HepG2 (cell line): ENCODE data around the gene NEK5. TPM values are rescaled to one million over a fixed set of nuclear protein-coding genes. Genes with fewer than 3 reads are reported as not detected.

Experiments used
- ATAC-seq: fragments of 200-7000 bp; cut with Tn5 transposase; 3 replicates; pipeline ENCODE4 v1.9.1; 2020; ENCODE audit warnings: mild to moderate bottlenecking, moderate library complexity
- BruUV-seq: library from RNA; stranded (reverse); fragments of 400-500 nt; replicated peaks from 2 replicates; lab custom pipeline; 2021; lab: Mats Ljungman, UMichigan
- CTCF ChIA-PET: fragments of 300-600 bp; formaldehyde crosslinking; extraction: SDS; loops from one replicate; lab custom pipeline; 2021; ENCODE audit warnings: low total read pairs, inconsistent platforms, low intra/inter-chr PET ratio; lab: Yijun Ruan, JAX
- POLR2A ChIA-PET: fragments of 350-600 bp; sonication (Branson Sonifier 250); formaldehyde crosslinking; loops from one replicate; lab custom pipeline; 2020; ENCODE audit warnings: antibody characterized with exemption, inconsistent platforms; lab: Yijun Ruan, JAX
- DNase-seq: peaks from one replicate; pipeline ENCODE4 v3.0.0-alpha.2; 2015; ENCODE audit warnings: low spot score
- FAIRE-seq: peaks from 3 replicates; lab custom pipeline; 2011; peaks lifted over from hg19 to GRCh38; lab: Jason Lieb, UNC
- H2AFZ ChIP-seq: one replicate; pipeline ENCODE4 v1.6.1; 2011; ENCODE audit warnings: low read length, inconsistent platforms
- H3K27ac ChIP-seq: fragments of 300-600 bp; 3 replicates; pipeline ENCODE4 v1.8.0; 2011; ENCODE audit warnings: mixed run types, mild to moderate bottlenecking, mixed read lengths, low read length, inconsistent platforms; ENCODE audit not compliant: insufficient read depth; ENCODE audit errors: extremely low read length
- H3K27me3 ChIP-seq, 2 experiments: fragments of 200-600 bp in 1 of 2; 2 replicates in 1 of 2; 3 replicates in 1 of 2; pipeline versions ENCODE4 v1.6.0 to v1.8.0; 2011; ENCODE audit warnings: low read length in 2 of 2, mild to moderate bottlenecking in 2 of 2, moderate library complexity in 2 of 2, inconsistent platforms in 1 of 2; ENCODE audit not compliant: insufficient read depth in 2 of 2, control insufficient read depth in 1 of 2
- H3K36me3 ChIP-seq, 2 experiments: fragments of 200-600 bp in 1 of 2; replicated peaks in 1 of 2; 2 replicates in 1 of 2; 3 replicates in 1 of 2; pipeline versions ENCODE4 v1.5.1 to v1.8.0; 2011; ENCODE audit warnings: low read length in 2 of 2, inconsistent platforms in 1 of 2; ENCODE audit not compliant: insufficient read depth in 2 of 2, control insufficient read depth in 1 of 2
- H3K4me1 ChIP-seq: 2 replicates; pipeline ENCODE4 v1.5.1; 2012; ENCODE audit warnings: low read length, inconsistent platforms; ENCODE audit not compliant: insufficient read depth
- H3K4me2 ChIP-seq: 2 replicates; pipeline ENCODE4 v1.6.0; 2011; ENCODE audit warnings: low read depth, low read length, inconsistent platforms
- H3K4me3 ChIP-seq, 3 experiments: fragments of 200-600 bp in 1 of 3; sonication (generic), shearing (Covaris generic) in 1 of 3; replicated peaks in 1 of 3; 2 replicates each; pipeline ENCODE4 v1.5.1; 2011 to 2016; ENCODE audit warnings: low read length in 3 of 3, inconsistent platforms in 2 of 3, low read depth in 2 of 3, mild to moderate bottlenecking in 2 of 3, control low read depth in 1 of 3, mixed read lengths in 1 of 3; ENCODE audit not compliant: insufficient read depth in 1 of 3
- H3K79me2 ChIP-seq: one replicate; pipeline ENCODE4 v1.6.1; 2011; ENCODE audit warnings: low read length, inconsistent platforms; ENCODE audit not compliant: insufficient read depth
- H3K9ac ChIP-seq: 2 replicates; pipeline ENCODE4 v1.6.0; 2011; ENCODE audit warnings: mild to moderate bottlenecking, low read depth, low read length, inconsistent platforms; ENCODE audit not compliant: insufficient read depth
- H3K9me3 ChIP-seq: 2 replicates; pipeline ENCODE4 v1.5.1; 2012; ENCODE audit warnings: mild to moderate bottlenecking, low read length
- H4K20me1 ChIP-seq: 2 replicates; pipeline ENCODE4 v1.6.0; 2011; ENCODE audit warnings: inconsistent platforms, mild to moderate bottlenecking, low read length, moderate library complexity; ENCODE audit not compliant: insufficient read depth
- ELK4 ChIP-seq: sonication (generic); formaldehyde crosslinking; IDR thresholded peaks from 2 replicates; pipeline ENCODE4 v1.9.0; 2021; ENCODE audit warnings: missing genetic modification reagents, borderline replicate concordance
- GMEB1 ChIP-seq: sonication (generic); formaldehyde crosslinking; IDR thresholded peaks from 2 replicates; pipeline ENCODE4 v1.5.1; 2020; ENCODE audit warnings: missing genetic modification reagents, mild to moderate bottlenecking, borderline replicate concordance
- NCOR1 ChIP-seq: fragments of 200-600 bp; sonication (generic); IDR thresholded peaks from 2 replicates; pipeline ENCODE4 v1.7.0; 2017; ENCODE audit warnings: antibody characterized with exemption, low read length, borderline replicate concordance
- RBAK ChIP-seq: sonication (generic); formaldehyde crosslinking; IDR thresholded peaks from 2 replicates; pipeline ENCODE4 v1.5.1; 2020; ENCODE audit warnings: mild to moderate bottlenecking, missing genetic modification reagents
- ZBTB3 ChIP-seq: sonication (generic); formaldehyde crosslinking; IDR thresholded peaks from 2 replicates; pipeline ENCODE4 v1.4.0; 2020; ENCODE audit warnings: low read depth, mild to moderate bottlenecking, moderate library complexity, missing genetic modification reagents, borderline replicate concordance
- ZC3H4 ChIP-seq: sonication (generic); formaldehyde crosslinking; IDR thresholded peaks from 2 replicates; pipeline ENCODE4 v1.4.0; 2020; ENCODE audit warnings: missing genetic modification reagents, borderline replicate concordance
- ZNF382 ChIP-seq: sonication (generic); formaldehyde crosslinking; IDR thresholded peaks from 2 replicates; pipeline ENCODE4 v1.5.0; 2020; ENCODE audit warnings: missing genetic modification reagents, mild to moderate bottlenecking, borderline replicate concordance
- ZNF564 ChIP-seq: sonication (generic); formaldehyde crosslinking; IDR thresholded peaks from 2 replicates; pipeline ENCODE4 v1.8.1; 2023; ENCODE audit warnings: mild to moderate bottlenecking, missing genetic modification reagents
- ZSCAN29 ChIP-seq: sonication (generic); formaldehyde crosslinking; conservative IDR thresholded peaks from 2 replicates; pipeline ENCODE4 v1.4.0; 2020; ENCODE audit warnings: mild to moderate bottlenecking, missing genetic modification reagents
- WGBS: methylation state at CpG from one replicate; pipeline ENCODE4 v1.1.6; 2017; ENCODE audit warnings: low lambda C conversion rate; 5-methylcytosine and 5-hydroxymethylcytosine counted together
- in situ Hi-C: cut with HindIII; loops from 2 replicates; pipeline ENCODE4 v1.10.0; 2017; ENCODE audit warnings: low pct_unique_long_range_greater_than_20kb; ENCODE audit not compliant: extremely low pct_ligation_motif_present
- intact Hi-C: fragments of 100-400 bp; cut with micrococcal nuclease; formaldehyde crosslinking; loops from one replicate; pipeline ENCODE4 v1.10.0; 2022; ENCODE audit not compliant: unreplicated experiment
- polyA plus RNA-seq, 8 experiments: library from polyadenylated mRNA; depleted of rRNA in 3 of 8; stranded (reverse) in 7 of 8; unstranded in 1 of 8; fragments of >200 nt; fragmentation: Illumina TruSeq in 4 of 8; extraction: Trizol in 4 of 8; gene quantifications; 2 replicates each; pipeline versions ENCODE4 v1.2.1 to v1.2.3, GENCODE V29; 2011 to 2016; ENCODE audit warnings: low read depth in 4 of 8, missing spikeins in 1 of 8, mixed read lengths in 1 of 8; ENCODE audit not compliant: insufficient read depth in 1 of 8
- total RNA-seq, 5 experiments: library from RNA; depleted of rRNA; stranded (reverse); fragments of >200 nt; fragmentation: Illumina TruSeq; extraction: Trizol; gene quantifications; 2 replicates each; pipeline ENCODE4 v1.2.3, GENCODE V29; 2016; ENCODE audit warnings: low read depth in 1 of 5

NEK5 gene
- total and polyA plus RNA-seq, 2 of the 13 experiments (the other 11 are each of a cell fraction or from before 2014, with no cell fraction given): 0.12 to 0.22 TPM

- no TSS peak for BruUV-seq
- ATAC-seq (no peak), FAIRE-seq (no peak), DNase-seq (no peak)
- Histone ChIP-seq H3K79me2 (peaks cover 58% of the 10 kb centered on the region), H3K36me3 (peaks cover 6 to 25% of the 10 kb centered on the region in 2 experiments), H2AFZ (no peak overlapping the region), H3K9me3 (no peaks in the 10 kb centered on the region), H3K4me3 (no peak overlapping the region), H3K27me3 (no peaks in the 10 kb centered on the region), H3K27ac (no peak overlapping the region), H4K20me1 (no peaks in the 10 kb centered on the region), H3K4me1 (peaks cover 41% of the 10 kb centered on the region), H3K9ac (no peak overlapping the region), H3K4me2 (no peak overlapping the region)
- CTCF ChIA-PET: no interaction called here
- in situ Hi-C loops (no loop called here), intact Hi-C loops (no loop called here)
- TF ChIP-seq ZBTB3 (CRISPR knock-in tag) (no peak), ZNF382 (CRISPR knock-in tag) (no peak), ZSCAN29 (no peak), ELK4 (no peak), ZNF564 (CRISPR knock-in tag) (no peak), GMEB1 (CRISPR knock-in tag) (no peak), NCOR1 (no peak), RBAK (CRISPR knock-in tag) (no peak), ZC3H4 (CRISPR knock-in tag) (no peak)
- 93% methylated on average over 1 of the region's 1 CpG for WGBS
- POLR2A ChIA-PET: no interaction called here
Observed at GRCh38 chr13:52155177-52155576, 26.3 kb upstream of the NEK5 start.
